Endothelial cell of umbilical vein (primary cell): ENCODE measurements around the gene COL7A1.

ENCODE experiments used
- CTCF ChIP-seq, 2 donors: IDR thresholded peaks; 1 replicate in 1 of 2; 2 replicates in 1 of 2; pipeline ENCODE4 v1.5.1; 2011; ENCODE audit warnings: low read length in 2 of 2, mild to moderate bottlenecking in 2 of 2, moderate library complexity in 2 of 2, control low read depth in 1 of 2, inconsistent platforms in 1 of 2, low read depth in 1 of 2; ENCODE audit not compliant: insufficient read depth in 1 of 2; ENCODE audit errors: extremely low read depth in 1 of 2
- EZH2 ChIP-seq: IDR thresholded peaks from 2 replicates; pipeline ENCODE4 v1.6.1; 2012; ENCODE audit warnings: borderline replicate concordance, low read depth, mild to moderate bottlenecking, moderate library complexity, low read length, inconsistent platforms; ENCODE audit not compliant: severe bottlenecking
- MAX ChIP-seq: IDR thresholded peaks from 2 replicates; pipeline ENCODE4 v1.6.1; 2011; ENCODE audit not compliant: insufficient read depth, insufficient read length
- POLR2A ChIP-seq: IDR thresholded peaks from 2 replicates; pipeline ENCODE4 v1.6.1; 2012; ENCODE audit warnings: low read depth, mild to moderate bottlenecking, control low read depth, low read length
- POLR2AphosphoS5 ChIP-seq: IDR thresholded peaks from 2 replicates; pipeline ENCODE4 v1.6.1; 2012; ENCODE audit warnings: low read depth, mild to moderate bottlenecking, control low read depth, low read length, moderate library complexity; ENCODE audit not compliant: insufficient read depth

GRCh38 chr3:48585411-48585810 is 9.7 kb downstream of the COL7A1 start:
- no peak for TF ChIP-seq POLR2AphosphoS5
- TF ChIP-seq CTCF (IDR thresholded peaks at IDR 0.05; ENCODE audit: extremely low read depth in 1 of 2, insufficient read depth in 1 of 2, low read depth in 1 of 2, low read length in 2 of 2), result no peak
- TF ChIP-seq EZH2, result no peak
- TF ChIP-seq MAX, result no peak
- TF ChIP-seq POLR2A, result no peak
